Sigmoid colon (tissue), 7 donors: Measurements from ENCODE around the gene ZNF396. TPM values are rescaled to one million over a fixed set of nuclear protein-coding genes. Genes with fewer than 3 reads are reported as not detected.

ENCODE experiments used
- DNase-seq: peaks from one replicate; pipeline ENCODE4 v3.0.0-alpha.2; 2019
- H3K27ac ChIP-seq, 4 donors: fragments of 200-600 bp; sonication (generic); one replicate each; pipeline ENCODE4 v1.5.1; 2016 to 2019; ENCODE audit warnings: mild to moderate bottlenecking in 1 of 4
- H3K27me3 ChIP-seq, 3 donors: fragments of 200-600 bp; sonication (generic); one replicate each; pipeline ENCODE4 v1.5.1; 2019; ENCODE audit warnings: mild to moderate bottlenecking in 1 of 3
- H3K36me3 ChIP-seq, 4 donors: fragments of 200-600 bp; sonication (generic); one replicate each; pipeline ENCODE4 v1.5.1; 2016 to 2019
- H3K4me1 ChIP-seq, 4 donors: fragments of 200-600 bp; sonication (generic); one replicate each; pipeline ENCODE4 v1.5.1; 2017 to 2019
- H3K4me3 ChIP-seq, 4 donors: fragments of 200-600 bp; sonication (generic); one replicate each; pipeline ENCODE4 v1.5.1; 2017 to 2019; ENCODE audit warnings: mild to moderate bottlenecking in 2 of 4, moderate library complexity in 1 of 4
- H3K9me3 ChIP-seq, 4 donors: fragments of 200-600 bp in 3 of 4; sonication (generic) in 3 of 4; one replicate each; pipeline versions ENCODE4 v1.5.1 to v1.6.1; 2013 to 2019
- EP300 ChIP-seq, 4 donors: sonication (generic); formaldehyde crosslinking; IDR thresholded peaks; one replicate each; pipeline ENCODE4 v1.6.1; 2017; ENCODE audit warnings: antibody characterized with exemption in 4 of 4
- POLR2A ChIP-seq, 2 donors: fragments of 450-650 bp; IDR thresholded peaks; one replicate each; pipeline ENCODE4 v1.6.1; 2016; ENCODE audit warnings: antibody characterized with exemption in 2 of 2, mild to moderate bottlenecking in 2 of 2, moderate library complexity in 2 of 2
- POLR2AphosphoS5 ChIP-seq, 4 donors: sonication (generic); formaldehyde crosslinking; IDR thresholded peaks; one replicate each; pipeline ENCODE4 v1.6.1; 2017; ENCODE audit warnings: antibody characterized with exemption in 4 of 4
- WGBS, 2 donors: extraction: QIAGEN DNeasy Blood & Tissue Kit; methylation state at CpG; one replicate each; pipeline ENCODE4 v1.1.7; 2013; 5-methylcytosine and 5-hydroxymethylcytosine counted together
- intact Hi-C: fragments of 100-400 bp; cut with DNase I; formaldehyde crosslinking; loops from one replicate; pipeline ENCODE4 v1.15.1; 2023
- polyA plus RNA-seq, 3 donors: library from polyadenylated mRNA; stranded (reverse); fragments of 200-250 nt; gene quantifications; one replicate each; pipeline ENCODE4 v1.2.3, GENCODE V29; 2013
- total RNA-seq, 4 donors: library from RNA; depleted of rRNA; stranded (reverse); fragments of >200 nt; gene quantifications; one replicate each; pipeline ENCODE4 v1.1.0, GENCODE V29; 2016
- TF ChIP-seq, protein P1 (sequence below), 4 experiments: fragments of 450-650 bp in 3 of 4; fragments of 200-600 bp in 1 of 4; IDR thresholded peaks; one replicate each; pipeline ENCODE4 v1.5.1; 2016 to 2019; ENCODE audit warnings: antibody characterized with exemption in 4 of 4, mild to moderate bottlenecking in 3 of 4, moderate library complexity in 2 of 4
- donor health status: healthy with polysubstance abuse.
- donor health status: Bipolar disorder and iron deficiency.
- donor health status: healthy.

ZNF396 gene
- total and polyA plus RNA-seq, 7 donors = 1.6 to 3.3 (median 1.9) TPM

DNA sequence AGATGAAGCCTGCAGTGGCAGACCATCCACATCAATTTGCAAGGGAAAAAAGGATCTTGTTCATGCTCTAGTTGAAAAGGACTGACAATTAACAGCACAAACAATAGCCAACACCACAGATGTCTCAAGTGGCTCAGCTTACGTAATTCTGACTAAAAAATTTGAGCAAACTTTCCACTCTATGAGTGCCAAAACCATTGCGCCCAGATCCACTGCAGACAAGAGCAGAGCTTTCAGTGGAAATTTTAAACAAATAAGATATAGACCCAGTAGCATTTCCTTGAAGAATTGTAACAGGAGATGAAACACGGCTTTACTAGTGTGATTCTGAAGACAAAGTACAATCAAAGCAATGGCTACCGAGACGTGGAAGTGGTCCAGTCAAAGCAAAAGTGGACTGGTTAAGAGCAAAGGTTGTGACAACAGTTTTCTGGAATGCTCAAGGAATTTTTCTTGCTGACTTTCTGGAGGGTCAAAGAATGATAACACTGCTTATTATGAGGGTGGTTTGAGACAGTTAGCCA lies 12.0 kb upstream of the ZNF396 start:
- no peaks in the 10 kb centered on the region for H3K27me3 ChIP-seq
- peaks cover 0 to 3% (median 0%) of the 10 kb centered on the region in 4 donors for H3K9me3 ChIP-seq
- no peak for DNase-seq
- WGBS, 2 donors = 43 to 54% methylated on average over 5 of the region's 5 CpGs
- no peaks in the 10 kb centered on the region for H3K36me3 ChIP-seq
- peak overlapping the region in 2 of 4 donors; percentile 43 to 58 for H3K27ac ChIP-seq
- intact Hi-C loops = loop anchor here (10.0 kb wide), 1 partner anchor 196 kb away; the partner anchor contains the start of gene GALNT1
- no peak for TF ChIP-seq POLR2AphosphoS5 (IDR thresholded peaks at IDR 0.05)
- H3K4me1 ChIP-seq = peaks cover 0 to 8% (median 2%) of the 10 kb centered on the region in 4 donors
- H3K4me3 ChIP-seq = no peak overlapping the region

DNA sequence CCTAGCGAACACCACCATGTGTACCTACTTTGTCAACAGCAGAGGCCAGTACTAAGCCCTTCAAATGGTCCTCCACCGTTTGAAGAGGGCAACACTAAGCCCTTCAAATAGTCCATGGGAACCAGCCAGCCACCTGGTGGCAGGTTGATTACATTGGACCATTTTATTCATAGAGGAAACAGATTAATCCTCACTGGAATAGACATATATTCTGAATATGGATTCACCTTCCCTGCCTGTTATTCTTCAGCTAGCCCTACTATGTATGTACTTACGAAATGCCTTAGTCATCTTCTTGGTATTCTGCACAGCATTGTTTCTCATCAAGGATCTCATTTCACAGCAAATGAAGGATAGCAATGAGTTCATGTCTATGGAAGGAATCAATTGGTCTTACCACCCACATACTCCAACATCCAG lies 10.0 kb upstream of the ZNF396 start:
- intact Hi-C loops = loop anchor here (10.0 kb wide), 1 partner anchor 198 kb away; the partner anchor contains the start of gene GALNT1
- 56 to 65% methylated on average over 3 of the region's 3 CpGs for WGBS, 2 donors
- Histone ChIP-seq H3K27ac (no peak overlapping the region), H3K4me3 (no peak overlapping the region), H3K36me3 (no peaks in the 10 kb centered on the region), H3K27me3 (no peaks in the 10 kb centered on the region), H3K9me3 (peaks cover 0 to 1% (median 0%) of the 10 kb centered on the region in 4 donors), H3K4me1 (peaks cover 0 to 8% (median 2%) of the 10 kb centered on the region in 4 donors)
- no peak for TF ChIP-seq EP300 (IDR thresholded peaks at IDR 0.05)
- TF ChIP-seq, protein P1, sequence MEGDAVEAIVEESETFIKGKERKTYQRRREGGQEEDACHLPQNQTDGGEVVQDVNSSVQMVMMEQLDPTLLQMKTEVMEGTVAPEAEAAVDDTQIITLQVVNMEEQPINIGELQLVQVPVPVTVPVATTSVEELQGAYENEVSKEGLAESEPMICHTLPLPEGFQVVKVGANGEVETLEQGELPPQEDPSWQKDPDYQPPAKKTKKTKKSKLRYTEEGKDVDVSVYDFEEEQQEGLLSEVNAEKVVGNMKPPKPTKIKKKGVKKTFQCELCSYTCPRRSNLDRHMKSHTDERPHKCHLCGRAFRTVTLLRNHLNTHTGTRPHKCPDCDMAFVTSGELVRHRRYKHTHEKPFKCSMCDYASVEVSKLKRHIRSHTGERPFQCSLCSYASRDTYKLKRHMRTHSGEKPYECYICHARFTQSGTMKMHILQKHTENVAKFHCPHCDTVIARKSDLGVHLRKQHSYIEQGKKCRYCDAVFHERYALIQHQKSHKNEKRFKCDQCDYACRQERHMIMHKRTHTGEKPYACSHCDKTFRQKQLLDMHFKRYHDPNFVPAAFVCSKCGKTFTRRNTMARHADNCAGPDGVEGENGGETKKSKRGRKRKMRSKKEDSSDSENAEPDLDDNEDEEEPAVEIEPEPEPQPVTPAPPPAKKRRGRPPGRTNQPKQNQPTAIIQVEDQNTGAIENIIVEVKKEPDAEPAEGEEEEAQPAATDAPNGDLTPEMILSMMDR (IDR thresholded peaks at IDR 0.05) = no peak
- TF ChIP-seq POLR2AphosphoS5 (IDR thresholded peaks at IDR 0.05) = no peak
- TF ChIP-seq POLR2A (IDR thresholded peaks at IDR 0.05) = no peak
- no peak for DNase-seq

DNA sequence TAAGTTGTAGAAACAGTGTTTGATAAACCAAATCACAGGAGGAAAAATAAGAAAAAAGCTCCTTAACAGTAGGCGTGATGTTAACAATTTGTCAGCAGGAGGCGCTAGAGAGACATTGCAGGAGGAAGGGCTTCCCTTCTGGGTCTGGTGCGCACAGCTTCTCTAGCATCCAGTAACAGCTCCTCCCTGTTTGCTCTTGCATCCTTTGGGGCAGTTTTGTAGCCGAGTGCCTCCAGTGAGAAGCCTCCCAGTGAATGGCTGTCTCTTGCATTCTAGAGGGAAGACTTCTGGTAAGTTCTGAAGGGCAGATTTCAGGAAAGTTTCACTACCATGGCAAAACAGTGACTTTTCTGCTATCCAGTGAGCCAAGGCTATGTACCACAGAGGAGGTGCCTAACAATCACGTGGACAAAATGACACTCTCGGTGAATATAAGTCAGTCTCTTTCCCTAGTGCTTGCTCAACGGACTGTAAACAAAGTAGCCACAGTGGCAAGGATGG lies 9.5 kb upstream of the ZNF396 start:
- DNase-seq = peak; percentile 80
- H3K27ac ChIP-seq = no peak overlapping the region
- no peaks in the 10 kb centered on the region for H3K9me3 ChIP-seq
- no peaks in the 10 kb centered on the region for H3K36me3 ChIP-seq
- H3K4me3 ChIP-seq = no peak overlapping the region
- H3K27me3 ChIP-seq = no peaks in the 10 kb centered on the region
- intact Hi-C loops = loop anchor here (10.0 kb wide), 1 partner anchor 198 kb away; the partner anchor contains the start of gene GALNT1
- WGBS, 2 donors = 6 to 19% methylated on average over 7 of the region's 7 CpGs
- TF ChIP-seq POLR2A (IDR thresholded peaks at IDR 0.05) = no peak
- no peak for TF ChIP-seq EP300 (IDR thresholded peaks at IDR 0.05)
- no peak for TF ChIP-seq POLR2AphosphoS5 (IDR thresholded peaks at IDR 0.05)
- TF ChIP-seq, protein P1 (IDR thresholded peaks at IDR 0.05) = peak; percentile 51 to 79 (median 71)
- peaks cover 0 to 8% (median 2%) of the 10 kb centered on the region in 4 donors for H3K4me1 ChIP-seq

DNA sequence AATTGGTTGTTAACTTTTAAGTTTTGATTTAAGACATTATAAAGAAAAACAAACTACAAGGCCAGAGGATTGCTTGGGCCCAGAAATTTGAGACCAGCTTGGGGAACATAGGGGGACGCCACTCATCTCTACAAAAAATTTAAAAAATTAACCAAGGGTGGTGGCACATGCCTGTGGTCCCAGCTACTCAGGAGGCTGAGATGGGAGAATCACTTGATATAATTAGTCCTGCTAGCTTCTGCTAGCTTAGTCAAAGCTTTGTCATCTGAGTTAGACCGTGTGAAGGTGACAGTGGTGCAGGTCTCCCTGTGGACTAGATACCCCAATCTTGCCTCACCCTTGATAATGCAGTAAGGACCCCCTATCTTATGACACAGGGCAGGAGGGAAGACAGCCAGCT lies 6.0 kb upstream of the ZNF396 start:
- intact Hi-C loops = loop anchor here (10.0 kb wide), 1 partner anchor 202 kb away; the partner anchor contains the start of gene GALNT1

DNA sequence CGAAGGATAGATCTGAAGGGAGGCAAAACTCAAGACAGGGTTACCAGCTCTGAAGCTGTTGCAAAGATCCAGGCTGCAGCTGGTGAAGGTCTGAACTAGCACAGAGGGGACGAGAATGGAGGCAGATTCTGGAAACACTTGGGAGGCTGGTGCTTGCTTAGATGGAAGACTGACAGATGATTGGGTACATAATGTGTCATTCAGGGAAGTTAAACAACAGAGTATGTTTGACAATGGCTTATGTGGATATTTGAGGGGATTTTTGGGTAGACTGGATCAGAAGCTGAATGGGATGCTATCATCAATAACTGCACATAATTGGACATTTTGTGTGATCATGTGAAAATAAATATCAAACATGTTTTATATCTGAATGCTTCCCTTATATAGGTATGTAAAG lies 2.3 kb upstream of the ZNF396 start:
- WGBS, 2 donors = 85 to 86% methylated on average over 2 of the region's 2 CpGs
- no peaks in the 10 kb centered on the region for H3K36me3 ChIP-seq
- H3K9me3 ChIP-seq = no peaks in the 10 kb centered on the region
- H3K4me3 ChIP-seq = no peak overlapping the region
- H3K27ac ChIP-seq = no peak overlapping the region
- TF ChIP-seq, protein P1 (IDR thresholded peaks at IDR 0.05) = no peak
- no peak for TF ChIP-seq EP300 (IDR thresholded peaks at IDR 0.05)
- TF ChIP-seq POLR2AphosphoS5 (IDR thresholded peaks at IDR 0.05) = no peak
- no peak for TF ChIP-seq POLR2A (IDR thresholded peaks at IDR 0.05)
- intact Hi-C loops = loop anchor here (5.0 kb wide), 1 partner anchor 593 kb away; the partner anchor contains the start of gene RMP24
- no peaks in the 10 kb centered on the region for H3K27me3 ChIP-seq
- DNase-seq = no peak
- H3K4me1 ChIP-seq = peaks cover 0 to 11% (median 5%) of the 10 kb centered on the region in 4 donors

More for the DNA sequence above, 6.0 kb upstream of the ZNF396 start:
- H3K27me3 ChIP-seq = no peaks in the 10 kb centered on the region
- no peak for DNase-seq
- no peaks in the 10 kb centered on the region for H3K36me3 ChIP-seq
- no peak overlapping the region for H3K4me3 ChIP-seq
- TF ChIP-seq, protein P1 (IDR thresholded peaks at IDR 0.05) = no peak
- TF ChIP-seq POLR2A (IDR thresholded peaks at IDR 0.05) = no peak
- TF ChIP-seq POLR2AphosphoS5 (IDR thresholded peaks at IDR 0.05) = no peak
- TF ChIP-seq EP300 (IDR thresholded peaks at IDR 0.05) = no peak
- no peak overlapping the region for H3K27ac ChIP-seq
- peaks cover 0 to 3% (median 0%) of the 10 kb centered on the region in 4 donors for H3K4me1 ChIP-seq
- 90% methylated on average over 2 of the region's 2 CpGs for WGBS, 2 donors
- H3K9me3 ChIP-seq = no peaks in the 10 kb centered on the region
